B cell (primary cell): ENCODE results near the gene GAD2. TPM values are rescaled to one million over a fixed set of nuclear protein-coding genes. Genes with fewer than 3 reads are reported as not detected.

Experiments used
- ATAC-seq: fragments of 200-7000 bp; cut with Tn5 transposase; one replicate; pipeline ENCODE4 v1.10.0; 2021; ENCODE audit warnings: low read depth, mild to moderate bottlenecking, moderate number of reproducible peaks, moderate library complexity
- CTCF ChIA-PET: fragments of 350-600 bp; sonication (Branson Sonifier 250); formaldehyde crosslinking; loops from one replicate; lab custom pipeline; 2021; ENCODE audit warnings: antibody characterized with exemption, inconsistent platforms; lab: Charles Lee
- POLR2A ChIA-PET: fragments of 350-600 bp; sonication (Branson Sonifier 250); formaldehyde crosslinking; loops from one replicate; lab custom pipeline; 2021; ENCODE audit warnings: antibody characterized with exemption; lab: Charles Lee
- DNase-seq: peaks from one replicate; pipeline ENCODE4 v3.0.0; 2013
- H2AFZ ChIP-seq: 2 replicates; pipeline ENCODE4 v1.6.1; 2012; ENCODE audit warnings: mild to moderate bottlenecking, low read depth, low read length; ENCODE audit not compliant: insufficient read depth, poor library complexity, severe bottlenecking
- H3K27ac ChIP-seq, 2 donors: 1 replicate in 1 of 2; 2 replicates in 1 of 2; pipeline ENCODE4 v1.5.1; 2012 to 2013; ENCODE audit warnings: low read length in 2 of 2, mild to moderate bottlenecking in 2 of 2, moderate library complexity in 1 of 2
- H3K27me3 ChIP-seq, 4 experiments: fragments of 200-600 bp in 1 of 4; sonication (generic) in 1 of 4; replicated peaks in 1 of 4; 1 replicate in 2 of 4; 2 replicates in 2 of 4; pipeline versions ENCODE4 v1.6.1 to v1.7.0; 2013 to 2016; ENCODE audit warnings: low read length in 3 of 4, mild to moderate bottlenecking in 2 of 4, mixed read lengths in 1 of 4, moderate library complexity in 1 of 4; ENCODE audit not compliant: insufficient read depth in 4 of 4, control insufficient read depth in 3 of 4; ENCODE audit errors: control extremely low read depth in 1 of 4
- H3K36me3 ChIP-seq, 2 experiments: replicated peaks in 1 of 2; 1 replicate in 1 of 2; 2 replicates in 1 of 2; pipeline versions ENCODE4 v1.6.1 to v1.7.1; 2013; ENCODE audit warnings: low read length in 1 of 2; ENCODE audit not compliant: insufficient read depth in 2 of 2, control insufficient read depth in 1 of 2; ENCODE audit errors: control extremely low read depth in 1 of 2, extremely low read depth in 1 of 2
- H3K4me1 ChIP-seq, 2 donors: fragments of 200-600 bp in 1 of 2; sonication (generic) in 1 of 2; 1 replicate in 1 of 2; 2 replicates in 1 of 2; pipeline versions ENCODE4 v1.5.1 to v1.6.1; 2013 to 2017; ENCODE audit warnings: low read length in 2 of 2; ENCODE audit not compliant: control insufficient read depth in 2 of 2, insufficient read depth in 2 of 2
- H3K4me2 ChIP-seq: replicated peaks from 2 replicates; pipeline ENCODE3; 2012; ENCODE audit warnings: mild to moderate bottlenecking, low read depth, low read length; ENCODE audit not compliant: poor library complexity, severe bottlenecking
- H3K4me3 ChIP-seq, 5 experiments: fragments of 200-600 bp in 1 of 5; sonication (generic) in 1 of 5; 1 replicate in 3 of 5; 2 replicates in 2 of 5; pipeline versions ENCODE4 v1.5.1 to v1.7.0; 2011 to 2016; ENCODE audit warnings: low read length in 4 of 5, mild to moderate bottlenecking in 4 of 5, low read depth in 2 of 5, control low read depth in 1 of 5, moderate library complexity in 1 of 5; ENCODE audit not compliant: insufficient read depth in 1 of 5; ENCODE audit errors: control extremely low read depth in 1 of 5, extremely low read depth in 1 of 5
- H3K79me2 ChIP-seq: fragments of 200-600 bp; sonication (generic); one replicate; pipeline ENCODE4 v1.6.0; 2016; ENCODE audit warnings: low read length; ENCODE audit not compliant: control insufficient read depth, insufficient read depth
- H3K9ac ChIP-seq: fragments of 200-600 bp; sonication (generic); 2 replicates; pipeline ENCODE4 v1.6.1; 2017; ENCODE audit warnings: mild to moderate bottlenecking, low read length, moderate library complexity
- H3K9me3 ChIP-seq, 3 donors: one replicate each; pipeline versions ENCODE4 v1.6.1 to v1.7.1; 2013; ENCODE audit warnings: low read length in 2 of 3; ENCODE audit not compliant: control insufficient read depth in 2 of 3, insufficient read depth in 1 of 3; ENCODE audit errors: control extremely low read depth in 1 of 3
- H4K20me1 ChIP-seq: 2 replicates; pipeline ENCODE4 v1.6.0; 2012; ENCODE audit warnings: mild to moderate bottlenecking, low read length; ENCODE audit not compliant: insufficient read depth, control insufficient read depth, poor library complexity, severe bottlenecking
- H3K27ac Mint-ChIP-seq: one replicate; pipeline ENCODE4 v1.8.0; 2021; ENCODE audit warnings: mixed read lengths
- H3K27me3 Mint-ChIP-seq: one replicate; pipeline ENCODE4 v1.8.0; 2021; ENCODE audit warnings: mixed read lengths
- H3K4me1 Mint-ChIP-seq: one replicate; pipeline ENCODE4 v1.8.0; 2021; ENCODE audit warnings: mixed read lengths
- H3K4me3 Mint-ChIP-seq: one replicate; pipeline ENCODE4 v1.8.0; 2021; ENCODE audit warnings: mixed read lengths
- H3K9me3 Mint-ChIP-seq: one replicate; pipeline ENCODE4 v1.8.0; 2022; ENCODE audit warnings: mixed read lengths; ENCODE audit not compliant: insufficient read depth
- CTCF ChIP-seq: fragments of 200-600 bp; IDR thresholded peaks from one replicate; pipeline ENCODE4 v1.8.0; 2022; ENCODE audit warnings: antibody characterized with exemption, mild to moderate bottlenecking
- EZH2 ChIP-seq: IDR thresholded peaks from 2 replicates; pipeline ENCODE4 v1.6.1; 2012; ENCODE audit warnings: borderline replicate concordance, low read depth, mild to moderate bottlenecking, moderate library complexity, low read length; ENCODE audit not compliant: insufficient read depth, poor library complexity, severe bottlenecking
- WGBS: methylation state at CpG from one replicate; pipeline ENCODE4 v1.1.5; 2013; ENCODE audit warnings: missing lambda C conversion rate; ENCODE audit not compliant: insufficient coverage; 5-methylcytosine and 5-hydroxymethylcytosine counted together
- intact Hi-C: fragments of 100-400 bp; cut with micrococcal nuclease; formaldehyde crosslinking; loops from one replicate; pipeline ENCODE4 v1.10.0; 2022
- polyA plus RNA-seq: library from polyadenylated mRNA; depleted of rRNA; stranded (reverse); fragments of >200 nt; gene quantifications from 2 replicates; pipeline ENCODE4 v1.2.3, GENCODE V29; 2012
- total RNA-seq, 2 donors: library from RNA; stranded (reverse); fragments of 120-200 nt in 1 of 2; gene quantifications; 1 replicate in 1 of 2; 2 replicates in 1 of 2; pipeline versions ENCODE4 v1.2.3 to v1.2.4, GENCODE V29; 2013 to 2022

The GAD2 gene
- total and polyA plus RNA-seq, 2 donors (not counting 1 experiment from before 2014, with no cell fraction given): not detected

- Histone ChIP-seq H3K36me3 (no peaks in the 10 kb centered on the region), H3K9ac (peak overlapping the region; percentile 61), H3K27ac (no peak overlapping the region), H4K20me1 (no peaks in the 10 kb centered on the region), H3K27me3 (no peaks in the 10 kb centered on the region), H3K4me1 (peaks cover 5% of the 10 kb centered on the region in 2 donors), H3K9me3 (peaks cover 0 to 12% (median 0%) of the 10 kb centered on the region in 3 donors), H3K79me2 (no peaks in the 10 kb centered on the region), H2AFZ (peak overlapping the region; percentile 79), H3K4me3 (peak overlapping the region; percentile 45 to 66 (median 59)), H3K4me2 (peak overlapping the region; percentile 77)
- CTCF ChIA-PET: interaction anchor here (0.6 to 8.4 kb wide), 33 partner anchors 9 to 847 kb away, joined by 3 to 144 read pairs (median 4); no protein-coding TSS in a partner anchor
- intact Hi-C loops: loop anchor here (1.0 to 5.0 kb wide), 8 partner anchors 103 to 1025 kb away; partner anchors contain the start of gene APBB1IP
- peaks cover 2% of the 10 kb centered on the region for H3K9me3 Mint-ChIP-seq
- peaks cover 6% of the 10 kb centered on the region for H3K4me1 Mint-ChIP-seq
- WGBS: 78% methylated on average over 4 of the region's 6 CpGs
- H3K4me3 Mint-ChIP-seq: peak overlapping the region; percentile 87
- H3K27ac Mint-ChIP-seq: peak overlapping the region; percentile 69
- no peaks in the 10 kb centered on the region for H3K27me3 Mint-ChIP-seq
- POLR2A ChIA-PET: no interaction called here
- TF ChIP-seq EZH2 (no peak), CTCF (no peak)
- DNase-seq (no peak), ATAC-seq (no peak)
Measured at GRCh38 chr10:26335574-26336093, 119.1 kb downstream of the GAD2 start.

GRCh38 chr10:26336979-26337378, 120.4 kb downstream of the GAD2 start:
- Mint-ChIP-seq H3K9me3 (peaks cover 2% of the 10 kb centered on the region), H3K4me3 (no peak overlapping the region), H3K4me1 (peaks cover 6% of the 10 kb centered on the region), H3K27ac (no peak overlapping the region), H3K27me3 (no peaks in the 10 kb centered on the region)
- Histone ChIP-seq H3K9me3 (peaks cover 0 to 12% (median 0%) of the 10 kb centered on the region in 3 donors), H3K4me2 (no peak overlapping the region), H3K27me3 (no peaks in the 10 kb centered on the region), H3K79me2 (no peaks in the 10 kb centered on the region), H3K27ac (no peak overlapping the region), H3K9ac (no peak overlapping the region), H4K20me1 (no peaks in the 10 kb centered on the region), H3K4me3 (no peak overlapping the region), H2AFZ (no peak overlapping the region), H3K4me1 (peaks cover 5% of the 10 kb centered on the region in 2 donors), H3K36me3 (no peaks in the 10 kb centered on the region)
- no peak for ATAC-seq
- intact Hi-C loops: loop anchor here (5.0 kb wide), 2 partner anchors 150 to 345 kb away; no protein-coding TSS in a partner anchor
- POLR2A ChIA-PET: no interaction called here
- no peak for DNase-seq
- 91% methylated on average over 1 of the region's 2 CpGs for WGBS
- TF ChIP-seq CTCF (no peak), EZH2 (no peak)
- CTCF ChIA-PET: interaction anchor here (1.7 to 8.4 kb wide), 2 partner anchors 192 to 220 kb away, joined by 3 to 144 read pairs; no protein-coding TSS in a partner anchor
